GM23338 (cell line): ENCODE data around the gene HYAL2.

Experiments used
- CREB1 ChIP-seq: fragments of 250-450 bp; sonication (Bioruptor Pico); IDR thresholded peaks from 2 replicates; pipeline ENCODE4 v1.5.0; 2020; ENCODE audit warnings: low read depth, mild to moderate bottlenecking, moderate library complexity
- EZH2 ChIP-seq: fragments of 200-600 bp; sonication (generic); IDR thresholded peaks from one replicate; pipeline ENCODE4 v1.8.0; 2017; ENCODE audit warnings: antibody characterized with exemption, mild to moderate bottlenecking, low read depth; ENCODE audit not compliant: unreplicated experiment
- POLR2AphosphoS5 ChIP-seq: IDR thresholded peaks from 2 replicates; pipeline ENCODE4 v1.6.1; 2016; ENCODE audit warnings: antibody characterized with exemption, low read depth
- TF ChIP-seq, protein P1 (sequence below), 2 experiments: fragments of 200-600 bp in 1 of 2; sonication (generic) in 1 of 2; conservative IDR thresholded peaks; 2 replicates each; pipeline versions ENCODE4 v1.5.1 to v1.6.1; 2016 to 2017; ENCODE audit warnings: antibody characterized with exemption in 2 of 2, low read depth in 2 of 2, mild to moderate bottlenecking in 2 of 2, moderate library complexity in 1 of 2

DNA sequence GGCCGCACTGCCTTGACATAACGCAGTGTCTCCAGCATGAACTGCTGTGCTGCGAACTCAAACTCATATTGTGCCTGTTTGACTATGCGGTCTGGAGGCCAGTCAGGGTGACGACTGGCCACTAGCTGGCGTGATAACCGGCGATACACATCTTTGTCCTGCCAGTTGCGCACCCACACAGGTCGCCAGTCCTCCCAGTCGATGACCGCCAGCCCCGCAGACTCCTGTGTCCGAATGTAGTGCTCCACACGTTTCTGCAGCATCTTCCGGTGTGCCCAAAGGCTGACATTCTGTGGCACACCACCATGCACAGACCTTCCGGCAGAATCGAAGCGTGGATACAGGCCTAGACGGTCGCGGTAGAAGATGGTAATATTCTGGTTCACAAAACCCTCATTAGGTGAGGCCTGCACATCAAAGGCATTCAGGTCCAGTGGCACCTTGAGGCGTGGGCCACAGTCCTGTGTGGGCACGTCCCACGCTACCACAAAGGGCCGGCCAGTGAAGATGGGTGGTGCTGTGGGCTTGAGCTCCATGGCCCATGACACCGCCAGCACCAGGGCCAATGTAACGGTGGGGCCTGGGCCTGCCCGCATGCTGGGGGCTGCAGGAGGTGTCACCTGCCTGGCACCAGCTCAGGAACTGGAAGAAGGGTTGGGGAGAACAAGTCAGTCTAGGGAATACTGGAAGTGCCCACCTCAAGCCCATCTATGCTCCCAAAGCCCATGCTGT, 2.5 kb downstream of the HYAL2 start:
- TF ChIP-seq, protein P1, sequence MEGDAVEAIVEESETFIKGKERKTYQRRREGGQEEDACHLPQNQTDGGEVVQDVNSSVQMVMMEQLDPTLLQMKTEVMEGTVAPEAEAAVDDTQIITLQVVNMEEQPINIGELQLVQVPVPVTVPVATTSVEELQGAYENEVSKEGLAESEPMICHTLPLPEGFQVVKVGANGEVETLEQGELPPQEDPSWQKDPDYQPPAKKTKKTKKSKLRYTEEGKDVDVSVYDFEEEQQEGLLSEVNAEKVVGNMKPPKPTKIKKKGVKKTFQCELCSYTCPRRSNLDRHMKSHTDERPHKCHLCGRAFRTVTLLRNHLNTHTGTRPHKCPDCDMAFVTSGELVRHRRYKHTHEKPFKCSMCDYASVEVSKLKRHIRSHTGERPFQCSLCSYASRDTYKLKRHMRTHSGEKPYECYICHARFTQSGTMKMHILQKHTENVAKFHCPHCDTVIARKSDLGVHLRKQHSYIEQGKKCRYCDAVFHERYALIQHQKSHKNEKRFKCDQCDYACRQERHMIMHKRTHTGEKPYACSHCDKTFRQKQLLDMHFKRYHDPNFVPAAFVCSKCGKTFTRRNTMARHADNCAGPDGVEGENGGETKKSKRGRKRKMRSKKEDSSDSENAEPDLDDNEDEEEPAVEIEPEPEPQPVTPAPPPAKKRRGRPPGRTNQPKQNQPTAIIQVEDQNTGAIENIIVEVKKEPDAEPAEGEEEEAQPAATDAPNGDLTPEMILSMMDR (conservative IDR thresholded peaks at IDR 0.05; ENCODE audit: low read depth in 2 of 2), result peak in 1 of 2 experiments; percentile 27; a peak in 2 of 4 replicates
- TF ChIP-seq POLR2AphosphoS5 (no peak; the same call in 1 of the 2 replicates), EZH2 (no peak), CREB1 (CRISPR knock-in tag) (no peak)
